ENCODE measurements around the gene NBEA.

GRCh38 chr13:34967851-34968562 is 25.9 kb downstream of the NBEA start:
- TF ChIP-seq, protein P1, sequence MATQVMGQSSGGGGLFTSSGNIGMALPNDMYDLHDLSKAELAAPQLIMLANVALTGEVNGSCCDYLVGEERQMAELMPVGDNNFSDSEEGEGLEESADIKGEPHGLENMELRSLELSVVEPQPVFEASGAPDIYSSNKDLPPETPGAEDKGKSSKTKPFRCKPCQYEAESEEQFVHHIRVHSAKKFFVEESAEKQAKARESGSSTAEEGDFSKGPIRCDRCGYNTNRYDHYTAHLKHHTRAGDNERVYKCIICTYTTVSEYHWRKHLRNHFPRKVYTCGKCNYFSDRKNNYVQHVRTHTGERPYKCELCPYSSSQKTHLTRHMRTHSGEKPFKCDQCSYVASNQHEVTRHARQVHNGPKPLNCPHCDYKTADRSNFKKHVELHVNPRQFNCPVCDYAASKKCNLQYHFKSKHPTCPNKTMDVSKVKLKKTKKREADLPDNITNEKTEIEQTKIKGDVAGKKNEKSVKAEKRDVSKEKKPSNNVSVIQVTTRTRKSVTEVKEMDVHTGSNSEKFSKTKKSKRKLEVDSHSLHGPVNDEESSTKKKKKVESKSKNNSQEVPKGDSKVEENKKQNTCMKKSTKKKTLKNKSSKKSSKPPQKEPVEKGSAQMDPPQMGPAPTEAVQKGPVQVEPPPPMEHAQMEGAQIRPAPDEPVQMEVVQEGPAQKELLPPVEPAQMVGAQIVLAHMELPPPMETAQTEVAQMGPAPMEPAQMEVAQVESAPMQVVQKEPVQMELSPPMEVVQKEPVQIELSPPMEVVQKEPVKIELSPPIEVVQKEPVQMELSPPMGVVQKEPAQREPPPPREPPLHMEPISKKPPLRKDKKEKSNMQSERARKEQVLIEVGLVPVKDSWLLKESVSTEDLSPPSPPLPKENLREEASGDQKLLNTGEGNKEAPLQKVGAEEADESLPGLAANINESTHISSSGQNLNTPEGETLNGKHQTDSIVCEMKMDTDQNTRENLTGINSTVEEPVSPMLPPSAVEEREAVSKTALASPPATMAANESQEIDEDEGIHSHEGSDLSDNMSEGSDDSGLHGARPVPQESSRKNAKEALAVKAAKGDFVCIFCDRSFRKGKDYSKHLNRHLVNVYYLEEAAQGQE (IDR thresholded peaks at IDR 0.05; ENCODE audit: low read depth) = no peak
- TF ChIP-seq, protein P2, sequence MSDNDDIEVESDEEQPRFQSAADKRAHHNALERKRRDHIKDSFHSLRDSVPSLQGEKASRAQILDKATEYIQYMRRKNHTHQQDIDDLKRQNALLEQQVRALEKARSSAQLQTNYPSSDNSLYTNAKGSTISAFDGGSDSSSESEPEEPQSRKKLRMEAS (IDR thresholded peaks at IDR 0.05) = no peak
- TF ChIP-seq, protein P3, sequence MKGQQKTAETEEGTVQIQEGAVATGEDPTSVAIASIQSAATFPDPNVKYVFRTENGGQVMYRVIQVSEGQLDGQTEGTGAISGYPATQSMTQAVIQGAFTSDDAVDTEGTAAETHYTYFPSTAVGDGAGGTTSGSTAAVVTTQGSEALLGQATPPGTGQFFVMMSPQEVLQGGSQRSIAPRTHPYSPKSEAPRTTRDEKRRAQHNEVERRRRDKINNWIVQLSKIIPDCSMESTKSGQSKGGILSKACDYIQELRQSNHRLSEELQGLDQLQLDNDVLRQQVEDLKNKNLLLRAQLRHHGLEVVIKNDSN (IDR thresholded peaks at IDR 0.05) = no peak
- TF ChIP-seq TAF1 (IDR thresholded peaks at IDR 0.05; ENCODE audit: low read depth) (no peak), TEAD4 (IDR thresholded peaks at IDR 0.05) (no peak), EP300 (IDR thresholded peaks at IDR 0.05; ENCODE audit: borderline replicate concordance) (no peak), ZBTB7A (IDR thresholded peaks at IDR 0.05; ENCODE audit: low read depth) (no peak), RAD21 (IDR thresholded peaks at IDR 0.05; ENCODE audit: low read depth) (no peak), CREB1 (IDR thresholded peaks at IDR 0.05; ENCODE audit: low read depth) (no peak)

Measured in Ishikawa (cell line).